DMS153 treated with DMSO at 0.1 percent for 48 hours (cell line): ENCODE measurements around the gene WDR48.
"Not testable (repeated sequence)": the region's sequence is repeated elsewhere in the genome, so short reads cannot be mapped to it uniquely, and the experiment has no call there.

ENCODE experiments used
- DNase-seq: peaks from one replicate; lab custom pipeline; 2025; ENCODE audit not compliant: unreplicated experiment; lab: John Stamatoyannopoulos, UW

Gene WDR48

DNA sequence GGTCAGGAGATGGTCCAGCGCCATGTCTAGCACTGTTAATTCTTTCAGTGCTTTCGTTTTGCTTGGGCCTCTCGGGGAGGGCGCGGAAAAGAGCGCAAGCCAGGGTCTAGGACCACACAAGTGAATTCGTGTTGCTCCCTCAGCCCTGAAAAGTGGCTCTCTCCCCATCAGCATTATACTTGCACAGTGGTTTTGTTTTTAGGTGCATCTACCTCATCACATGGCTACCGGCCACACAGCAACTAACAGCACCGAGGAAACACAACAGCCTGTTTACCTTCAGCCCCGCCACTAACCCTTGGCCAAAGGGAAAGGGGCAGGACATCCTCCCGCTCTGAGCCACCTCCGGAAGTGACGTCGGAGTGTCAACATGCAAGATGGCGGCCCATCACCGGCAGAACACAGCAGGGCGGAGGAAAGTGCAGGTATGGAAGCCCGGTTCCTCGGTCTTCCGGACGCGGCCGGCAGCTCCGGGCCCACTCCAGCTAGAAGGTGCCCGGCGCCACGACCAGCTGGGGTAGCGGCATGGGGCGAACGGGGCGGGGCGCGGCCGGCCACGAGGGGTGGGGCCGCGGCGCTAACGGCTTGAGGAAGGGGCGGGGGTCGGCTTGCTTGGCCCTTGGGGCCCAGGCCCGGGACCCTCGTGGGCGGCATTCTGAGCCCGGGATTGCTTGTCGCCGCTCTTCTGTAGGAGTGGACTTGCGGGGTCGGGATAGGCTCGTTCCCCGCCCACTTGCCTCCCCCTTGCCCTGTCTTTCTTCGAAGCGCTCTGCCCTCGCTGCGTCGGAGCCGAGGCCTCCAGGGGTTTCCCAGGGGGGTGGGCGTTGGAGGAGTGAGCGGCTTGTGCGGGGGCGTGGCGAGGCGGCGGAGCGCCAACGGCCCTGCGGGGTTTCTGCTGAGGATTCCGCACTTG, at the start of gene WDR48, which contains the start of gene SCN11A:
Gene WDR48, plus strand, starts transcription at position 368 of the 913 bp plus-strand sequence. Its CDS starts 10 bp downstream, at position 378.
Gene SCN11A, minus strand, starts transcription at position 296 of the 913 bp plus-strand sequence. CDS start 101,582 bp downstream, outside the sequence.
- DNase-seq, result peak; percentile 39

DNA sequence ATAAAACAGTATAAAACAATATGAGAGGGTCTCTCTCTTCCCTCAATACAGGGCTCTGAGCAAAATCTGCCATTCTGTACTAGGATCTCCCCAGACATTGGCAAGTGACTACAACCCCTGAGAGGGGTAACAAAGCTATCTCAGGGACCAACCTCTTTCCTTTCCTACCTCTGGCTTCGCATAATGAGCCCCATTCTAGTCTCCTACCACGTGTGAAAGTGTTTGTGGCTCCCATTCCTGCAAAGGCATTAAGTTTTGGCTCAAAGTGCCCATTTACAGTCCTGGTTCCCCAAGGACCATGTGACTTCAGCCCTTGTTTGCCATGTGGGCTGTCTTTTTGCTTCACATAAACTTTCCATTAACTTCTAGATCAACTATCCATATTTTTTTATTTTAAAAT, 46.5 kb upstream of the WDR48 start:
- DNase-seq, result no peak

DNA sequence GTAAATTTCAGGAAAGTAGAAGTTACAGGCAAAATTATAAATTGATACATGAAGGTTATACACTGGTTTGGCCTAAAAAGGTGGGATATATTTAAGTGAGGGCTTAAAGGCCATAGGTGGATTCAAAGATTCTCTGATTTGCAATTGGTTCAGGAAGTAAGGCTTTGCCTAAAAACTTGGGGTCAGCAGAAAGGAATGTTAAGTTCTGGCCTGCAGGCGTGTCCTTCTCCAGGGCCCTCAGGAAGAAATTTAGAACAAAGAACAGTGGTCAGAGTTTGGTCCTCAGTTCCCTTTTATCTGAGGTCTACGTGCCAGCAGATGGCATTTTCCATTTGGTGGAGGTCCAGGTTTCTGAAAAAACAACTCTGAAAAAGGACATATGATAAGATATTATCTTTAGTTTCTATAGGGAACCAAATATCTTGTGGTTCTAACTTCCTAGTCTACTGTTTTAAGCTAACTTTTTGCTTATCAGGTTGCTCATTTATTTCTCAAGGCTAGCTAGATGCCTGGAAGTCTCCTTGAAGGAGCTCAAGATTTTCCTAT, 40.6 kb upstream of the WDR48 start:
- DNase-seq, result no peak

DNA sequence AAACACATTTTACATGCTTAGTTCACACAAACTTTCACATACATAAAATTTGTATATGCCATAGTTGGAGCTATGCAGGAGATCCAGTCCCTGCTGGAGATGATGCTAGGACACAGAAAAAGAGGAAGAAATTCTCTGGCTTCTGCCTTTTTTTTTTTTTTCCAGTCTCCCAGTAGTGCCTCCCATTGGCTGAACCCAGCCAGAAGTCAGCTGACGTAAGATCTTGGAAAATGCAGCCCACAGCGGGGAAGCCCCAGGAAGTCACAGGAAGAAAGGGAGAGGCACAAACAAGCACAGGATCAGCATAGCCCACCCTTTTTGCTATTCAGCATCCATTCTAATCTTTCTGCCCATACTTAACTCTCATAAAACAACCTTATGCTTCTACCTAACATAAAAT, 38.5 kb upstream of the WDR48 start:
- no peak for DNase-seq

DNA sequence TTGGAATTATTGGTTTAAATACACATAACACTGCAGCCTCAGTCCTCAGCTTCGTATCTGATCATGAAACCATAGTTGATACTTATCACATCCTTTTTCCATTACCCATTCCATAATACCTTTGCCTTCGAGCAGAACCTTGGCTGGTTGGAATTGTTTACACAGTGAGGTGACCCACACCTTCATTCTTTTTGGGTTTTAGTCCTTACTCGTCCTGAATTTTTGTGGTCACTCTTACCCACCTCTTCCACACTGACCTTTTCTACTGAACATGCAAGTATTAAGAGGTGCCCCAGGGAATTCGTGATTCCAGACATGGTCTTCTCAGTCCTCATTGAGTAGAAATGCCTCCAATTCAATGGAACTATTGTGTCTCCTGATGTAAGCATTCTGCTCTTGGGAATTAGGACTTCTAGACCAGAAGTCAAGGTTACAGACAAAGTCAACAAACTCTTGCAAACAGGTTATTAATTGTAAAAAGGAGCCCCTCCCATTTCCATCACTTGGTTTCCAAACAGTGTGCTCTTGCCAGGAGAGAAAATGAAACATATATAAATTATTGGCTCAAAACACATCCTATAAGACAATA, 37.8 kb upstream of the WDR48 start:
- no peak for DNase-seq

DNA sequence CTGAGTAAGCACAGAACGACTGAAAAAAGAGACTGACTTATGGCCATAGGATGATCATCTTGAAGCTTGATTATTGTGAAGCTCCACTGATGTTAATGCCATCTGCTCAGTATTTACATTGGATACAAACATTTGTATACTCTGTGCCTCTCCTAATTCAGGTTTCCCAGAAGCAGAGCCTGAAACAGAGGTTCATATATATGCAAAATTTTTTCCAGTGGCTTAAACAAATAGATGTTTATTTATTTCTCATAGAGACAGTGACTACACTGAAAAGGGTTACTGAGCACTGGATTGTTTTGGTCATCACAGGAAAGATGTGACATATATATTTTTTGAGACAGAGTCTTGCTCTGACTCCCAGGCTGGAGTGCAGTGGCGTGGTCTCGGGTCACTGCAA, 36.4 kb upstream of the WDR48 start:
- DNase-seq, result no peak

DNA sequence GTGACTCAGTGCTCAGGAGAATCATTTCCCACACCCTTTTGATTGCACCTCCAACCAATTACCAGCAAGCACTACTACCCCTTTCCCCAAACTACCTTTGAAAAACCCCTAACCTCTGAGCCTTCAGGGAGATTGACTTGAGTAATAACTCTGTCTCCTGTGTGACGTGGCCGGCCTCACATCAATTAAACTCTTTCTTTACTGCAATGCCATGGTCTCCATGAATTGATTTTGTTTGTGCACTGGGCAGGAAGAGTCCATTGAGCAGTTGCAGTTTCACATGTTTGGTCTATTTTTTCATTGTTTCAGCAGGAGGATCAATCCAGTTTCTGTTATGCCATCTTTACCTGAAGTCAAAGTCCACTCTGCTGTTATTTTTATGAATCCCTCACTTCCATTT, 32.5 kb upstream of the WDR48 start:
- DNase-seq, result no peak

DNA sequence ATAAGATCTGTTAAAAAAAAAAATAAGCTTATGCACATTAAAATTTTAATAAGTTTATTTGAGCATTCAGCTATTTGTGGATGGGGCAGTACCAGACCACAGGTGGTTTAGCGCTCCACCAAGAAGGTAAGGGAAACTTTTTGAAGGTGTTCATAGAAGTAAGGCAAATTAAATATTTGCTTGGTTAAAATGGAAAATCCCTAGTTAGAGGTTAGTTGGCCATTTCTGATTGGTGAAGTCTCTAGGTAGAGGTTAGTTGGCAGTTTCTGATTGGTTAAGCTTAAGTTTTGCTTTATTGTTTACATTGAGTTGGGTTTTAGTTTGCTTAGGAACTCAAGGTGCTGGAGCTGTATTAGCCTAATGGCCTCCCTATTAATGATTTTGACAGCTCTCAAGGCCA, 30.8 kb upstream of the WDR48 start:
- no peak for DNase-seq

DNA sequence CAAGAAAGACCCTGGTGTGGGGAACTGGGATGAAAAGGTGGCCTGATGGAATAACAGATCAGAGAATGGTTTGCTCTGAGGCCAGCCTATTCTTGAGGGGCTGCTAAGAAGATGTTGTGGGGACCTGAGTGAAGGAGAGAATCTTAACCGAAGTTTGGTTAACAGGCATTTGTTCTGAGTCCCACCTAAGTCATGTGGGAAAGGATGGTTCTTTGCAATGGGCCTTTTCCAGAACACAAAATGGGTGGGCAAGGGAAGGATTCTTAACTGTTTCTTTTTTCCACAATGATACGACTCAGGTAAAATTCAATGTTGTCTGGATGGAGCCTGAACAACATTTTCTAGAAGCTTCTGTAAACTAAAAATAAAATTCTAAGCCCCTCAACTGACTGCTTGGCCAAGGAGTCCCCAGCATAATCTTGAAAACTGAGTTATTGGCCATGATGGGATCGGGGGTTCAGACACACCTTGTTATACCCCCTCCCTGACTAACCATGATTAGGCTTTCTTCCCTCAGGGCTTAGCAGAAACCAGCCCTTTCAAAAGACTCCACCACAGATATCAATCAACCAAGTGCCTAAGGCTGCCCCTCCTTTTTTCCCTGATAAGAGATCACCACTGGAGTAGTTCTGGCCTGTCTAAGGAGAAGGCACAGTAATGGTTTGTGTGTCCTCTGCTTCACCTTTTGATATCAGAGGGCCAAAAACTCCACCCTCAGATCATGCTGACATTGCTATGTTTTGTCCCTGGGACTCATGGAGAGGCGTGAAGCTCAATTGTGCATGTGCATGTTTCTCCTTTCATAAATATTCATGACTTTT, 30.1 kb upstream of the WDR48 start:
- DNase-seq, result no peak

DNA sequence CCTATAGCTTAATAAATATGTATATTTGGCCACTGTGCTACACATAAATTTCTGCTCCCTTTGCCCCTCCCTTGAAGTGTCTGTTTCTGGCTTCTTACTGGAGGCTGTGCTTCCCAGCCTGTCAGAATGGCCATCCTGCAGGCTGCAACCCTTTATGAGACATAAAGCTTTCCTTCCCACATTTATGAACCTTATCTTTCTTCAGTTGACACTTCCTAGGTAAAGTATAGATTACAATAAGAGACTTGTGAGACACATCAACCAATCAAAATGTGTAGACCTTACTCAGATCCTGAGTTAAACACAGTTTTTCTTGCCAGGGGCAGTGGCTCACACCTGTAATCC, 29.6 kb upstream of the WDR48 start:
- no peak for DNase-seq

DNA sequence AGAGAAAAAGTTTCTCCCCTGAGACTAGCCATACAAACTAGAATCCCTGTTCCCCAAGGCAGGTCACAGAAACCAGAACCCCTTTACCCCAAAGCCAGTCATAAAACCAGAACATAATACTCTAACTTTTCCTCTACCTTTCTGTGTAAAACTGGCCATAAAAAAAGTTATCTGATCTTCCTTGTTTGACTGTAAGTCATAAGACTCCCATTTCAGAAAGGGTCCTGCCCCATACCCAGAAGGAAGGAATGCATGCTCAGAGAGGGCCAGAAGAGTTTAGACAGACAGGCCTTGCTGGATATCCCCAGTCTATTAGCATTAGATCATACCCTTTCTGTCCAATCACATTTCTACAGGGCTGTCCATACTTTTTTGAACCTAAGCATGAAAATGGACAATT, 27.3 kb upstream of the WDR48 start:
- no peak for DNase-seq

DNA sequence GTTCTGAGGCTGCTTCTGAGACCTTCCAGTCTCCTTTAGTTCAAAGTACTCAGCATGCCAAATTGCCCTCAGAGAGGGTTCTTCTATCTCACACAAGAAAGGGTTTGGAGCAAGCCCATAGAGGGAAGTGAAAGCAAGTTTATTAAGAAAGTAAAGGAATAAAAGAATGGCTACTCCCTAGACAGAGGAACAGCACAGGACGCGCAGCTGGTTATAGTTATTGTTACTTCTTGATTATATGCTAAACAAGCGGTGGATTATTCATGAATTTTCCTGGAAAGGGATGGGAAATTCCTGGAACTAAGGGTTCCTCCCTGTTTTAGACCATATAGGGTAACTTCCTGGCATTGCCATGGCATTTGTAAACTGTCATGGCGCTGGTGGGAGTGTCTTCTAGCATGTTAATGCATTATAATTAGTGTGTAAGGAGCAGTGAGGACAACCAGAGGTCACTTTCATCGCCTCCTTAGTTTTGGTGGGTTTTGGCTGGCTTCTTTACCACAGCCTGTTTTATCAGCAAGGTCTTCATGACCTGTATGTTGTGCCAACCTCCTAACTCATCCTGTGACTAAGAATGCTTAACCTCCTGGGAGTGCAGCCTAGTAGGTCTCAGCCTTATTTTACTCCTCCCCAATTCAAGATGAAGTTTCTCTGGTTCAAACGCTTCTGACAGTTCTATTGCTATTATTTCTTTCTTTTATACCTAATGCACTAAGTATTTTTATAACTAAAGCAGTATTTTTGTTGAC, 26.4 kb upstream of the WDR48 start:
- DNase-seq, result no peak

DNA sequence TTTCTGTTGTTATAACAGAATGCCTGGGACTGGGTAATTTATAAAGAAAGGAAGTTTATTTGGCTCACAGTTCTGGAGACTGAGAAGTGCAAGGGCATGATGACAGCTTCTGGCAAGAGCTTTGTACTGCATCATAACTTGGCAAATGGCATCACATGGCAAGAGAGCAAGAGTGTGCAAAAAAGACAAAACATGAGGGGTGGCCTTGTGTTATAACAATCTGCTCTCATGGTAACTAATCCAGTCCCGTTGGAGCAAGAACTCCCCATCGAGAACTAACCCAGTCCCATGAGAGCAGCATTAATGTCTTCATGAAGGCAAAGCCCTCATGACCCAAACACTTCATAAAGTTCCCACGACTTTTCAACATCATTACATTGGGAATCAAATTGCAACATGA, 23.3 kb upstream of the WDR48 start:
- DNase-seq, result no peak

DNA sequence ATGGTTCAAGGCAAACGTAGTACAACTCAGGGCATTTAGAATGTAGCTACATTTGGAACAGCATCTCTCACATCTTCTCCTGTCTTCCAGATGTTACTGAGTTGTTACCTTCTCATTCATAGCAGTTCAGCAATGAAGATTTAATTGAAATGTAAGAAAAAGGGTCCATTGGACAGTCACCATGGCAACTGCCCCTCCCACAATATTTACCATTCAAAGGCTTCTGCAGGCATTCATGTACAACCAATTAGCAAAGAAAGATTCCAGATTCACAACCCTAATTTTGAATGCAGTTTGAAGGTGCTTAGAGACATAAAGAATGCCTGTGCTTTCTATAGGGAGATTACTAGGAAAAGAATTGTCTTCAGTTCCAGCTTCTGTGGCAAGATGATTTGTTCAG, 22.3 kb upstream of the WDR48 start:
- DNase-seq, result no peak

DNA sequence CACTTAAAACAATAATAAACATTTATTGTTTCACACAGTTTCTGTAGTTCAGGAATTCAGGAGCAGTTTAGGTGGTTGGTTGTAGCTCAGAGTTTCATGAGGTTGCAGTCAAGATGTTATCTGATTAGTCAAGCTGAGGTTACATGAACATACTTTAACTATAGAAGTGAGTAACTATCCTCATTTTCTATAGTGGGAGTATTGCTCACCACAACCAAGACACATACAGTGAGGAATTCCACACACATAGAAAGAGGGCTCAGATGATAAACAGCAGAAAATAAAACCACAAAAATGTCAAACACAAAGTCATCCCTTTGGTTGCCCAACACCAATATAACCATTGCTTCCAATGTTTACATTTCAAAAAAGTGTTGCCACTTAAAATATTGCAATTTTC, 13.7 kb upstream of the WDR48 start:
- DNase-seq, result no peak

DNA sequence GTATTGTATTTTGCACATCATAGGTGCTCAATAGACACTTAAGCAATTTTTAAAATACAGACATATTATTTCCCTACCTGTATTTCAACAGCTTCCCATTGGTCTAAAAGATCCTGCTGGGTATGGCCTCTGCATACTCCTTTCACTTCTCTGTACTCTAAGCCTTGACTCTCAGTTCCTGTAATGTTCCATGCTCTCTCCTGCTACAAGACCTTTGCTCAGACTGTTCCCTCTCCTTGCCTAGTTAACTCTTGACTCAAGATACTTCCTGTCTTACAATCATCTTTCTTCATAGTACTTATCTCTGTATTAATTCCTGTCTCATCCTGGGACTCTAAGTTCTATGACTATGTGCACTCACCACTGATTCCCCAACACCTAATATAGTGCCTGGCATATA, 1.8 kb upstream of the WDR48 start:
- DNase-seq, result no peak

DNA sequence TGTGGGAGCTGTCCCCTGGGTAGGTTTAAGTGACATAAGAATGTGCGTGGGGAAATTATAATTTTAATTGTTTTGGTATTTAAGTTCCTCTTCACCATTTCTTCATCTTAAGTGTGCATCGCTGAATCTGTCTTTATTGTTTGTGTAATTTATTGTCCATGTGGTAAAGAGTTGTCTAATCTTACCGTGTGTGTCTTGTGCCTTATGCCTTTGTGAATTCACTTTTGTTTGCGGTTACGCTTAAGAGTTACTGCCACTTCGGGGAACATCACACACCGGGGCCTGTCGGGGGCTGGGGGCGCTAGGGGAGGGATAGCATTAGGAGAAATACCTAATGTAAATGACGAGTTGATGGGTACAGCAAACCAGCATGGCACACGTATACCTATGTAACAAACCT, 767 bp downstream of the WDR48 start:
- no peak for DNase-seq

DNA sequence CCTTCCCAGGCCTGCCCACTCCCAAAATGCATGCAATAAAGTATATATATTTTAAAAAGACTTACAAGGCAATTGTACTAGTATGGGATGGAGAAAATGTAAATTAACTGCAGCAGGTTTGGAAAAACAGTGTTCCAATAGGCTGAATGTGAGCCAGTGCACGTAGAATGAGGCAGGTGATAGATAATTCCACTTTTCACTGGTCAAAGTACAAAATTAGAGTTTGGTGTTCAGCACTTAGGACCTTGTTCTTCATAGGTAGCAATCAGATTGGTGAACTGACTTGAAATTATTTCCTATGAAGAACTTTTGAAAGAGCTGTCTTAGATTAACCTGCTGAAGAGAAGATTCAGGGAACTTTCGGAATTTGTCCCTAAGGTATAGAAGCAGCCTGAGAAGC, 1.9 kb downstream of the WDR48 start:
- DNase-seq, result no peak

DNA sequence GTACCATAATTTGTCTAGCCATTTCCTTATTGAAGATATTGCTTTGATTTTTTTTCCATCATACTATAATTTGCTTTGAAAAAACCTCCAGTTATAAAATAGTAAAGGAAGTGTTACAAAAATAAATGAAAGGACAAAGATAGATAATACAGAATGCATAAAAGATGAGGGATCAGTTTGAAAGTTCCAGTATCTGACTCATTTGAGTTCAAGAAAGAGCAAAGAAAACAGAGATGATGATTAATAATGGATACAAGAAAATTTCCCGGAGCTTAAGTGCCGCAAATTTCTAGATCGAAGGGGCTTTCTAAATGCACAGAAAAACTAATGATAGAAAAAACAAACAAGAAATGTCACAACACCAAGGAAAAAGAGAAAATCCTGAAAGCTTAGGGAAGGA, 4.3 kb downstream of the WDR48 start:
- DNase-seq, result no peak

DNA sequence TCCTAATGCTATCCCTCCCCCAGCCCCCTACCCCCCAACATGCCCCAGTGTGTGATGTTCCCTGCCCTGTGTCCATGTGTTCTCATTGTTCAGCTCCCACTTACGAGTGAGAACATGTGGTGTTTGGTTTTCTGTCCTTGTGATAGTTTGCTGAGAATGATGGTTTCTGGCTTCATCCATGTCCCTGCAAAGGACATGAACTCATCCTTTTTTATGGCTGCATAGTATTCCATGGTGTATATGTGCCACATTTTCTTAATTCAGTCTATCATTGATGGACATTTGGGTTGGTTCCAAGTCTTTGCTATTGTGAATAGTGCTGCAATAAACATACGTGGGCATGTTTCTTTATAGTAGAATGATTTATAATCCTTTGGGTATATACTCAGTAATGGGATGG, 9.4 kb downstream of the WDR48 start:
- DNase-seq, result not testable (repeated sequence)

DNA sequence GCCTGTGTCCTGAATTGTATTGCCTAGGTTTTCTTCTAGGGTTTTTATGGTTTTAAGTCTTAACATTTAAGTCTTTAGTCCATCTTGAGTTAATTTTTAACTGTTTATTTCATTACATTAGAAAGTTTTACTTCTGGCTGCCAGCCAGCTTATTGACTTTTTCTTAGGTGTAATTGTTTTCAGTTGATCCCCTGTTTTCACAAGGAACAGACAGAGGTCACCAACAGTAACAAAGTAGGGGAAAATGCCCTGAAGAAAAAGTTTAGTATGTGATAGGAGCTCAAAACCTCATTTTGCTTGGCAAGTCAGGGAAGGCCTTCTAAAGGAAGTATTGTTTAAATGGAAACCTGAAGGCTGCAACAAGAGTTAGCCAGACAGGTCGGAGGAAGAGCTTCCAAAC, 10.4 kb downstream of the WDR48 start:
- DNase-seq, result no peak
